GM18505 (cell line): ENCODE results near the gene LDB2.

Experiments used
- ATAC-seq: cut with Tn5 transposase; IDR thresholded peaks from one replicate; pipeline ENCODE4 v1.9.1; 2021; ENCODE audit not compliant: unreplicated experiment
- POLR2A ChIP-seq: IDR thresholded peaks from 4 replicates; pipeline ENCODE4 v1.6.1; 2011; ENCODE audit warnings: borderline replicate concordance; ENCODE audit not compliant: insufficient read depth, insufficient read length; ENCODE audit errors: extremely low read depth

Gene LDB2

DNA sequence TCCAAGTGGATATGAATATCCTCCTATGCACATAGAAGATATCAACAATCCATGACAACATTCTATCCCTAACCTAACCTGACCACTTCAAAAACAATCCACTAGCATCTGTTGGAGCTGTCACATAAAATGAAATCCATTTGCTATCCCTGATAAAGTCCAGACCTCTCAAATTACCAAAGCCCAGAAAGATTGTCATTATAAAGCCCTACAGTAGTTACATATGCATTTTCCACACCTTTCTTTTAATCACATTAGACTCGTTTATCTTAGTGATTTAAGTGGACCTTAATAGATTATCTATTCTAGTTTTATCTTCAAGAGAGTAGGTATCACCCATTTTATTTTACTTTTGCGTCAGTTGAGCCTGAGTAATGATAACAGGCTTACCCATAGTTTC is 30.6 kb downstream of the LDB2 start:
- no peak for TF ChIP-seq POLR2A
- no peak for ATAC-seq

GRCh38 chr4:16866974-16867373 is 31.5 kb downstream of the LDB2 start:
- ATAC-seq = no peak
- no peak for TF ChIP-seq POLR2A

GRCh38 chr4:16865897-16866283 is 32.6 kb downstream of the LDB2 start:
- ATAC-seq = no peak
- no peak for TF ChIP-seq POLR2A

GRCh38 chr4:16865209-16865896 is 33.1 kb downstream of the LDB2 start:
- ATAC-seq = no peak

GRCh38 chr4:16864199-16864598 is 34.2 kb downstream of the LDB2 start:
- ATAC-seq = no peak
- no peak for TF ChIP-seq POLR2A

More at GRCh38 chr4:16865209-16865896, 33.1 kb downstream of the LDB2 start:
- TF ChIP-seq POLR2A = no peak

- TF ChIP-seq POLR2A = no peak
- no peak for ATAC-seq
Measured at GRCh38 chr4:16862697-16863096, 35.7 kb downstream of the LDB2 start.

DNA sequence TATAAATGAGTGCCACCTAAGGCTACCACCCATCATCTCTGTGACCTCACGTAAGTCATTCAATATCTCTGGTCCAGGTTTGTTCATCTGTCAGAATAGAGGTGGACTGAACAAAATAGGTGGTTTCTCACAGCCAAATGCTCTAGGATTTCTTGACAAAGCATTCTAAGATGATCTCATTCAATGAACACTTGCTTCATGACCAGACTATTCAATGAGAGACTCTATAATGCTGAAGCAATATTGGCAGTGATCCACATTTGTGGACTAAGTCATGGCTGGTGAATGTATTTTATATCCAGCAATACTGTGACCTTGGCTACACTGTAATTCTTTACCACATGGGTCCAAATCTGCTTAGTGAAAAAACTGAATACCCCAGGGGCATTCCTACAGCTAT is 37.9 kb downstream of the LDB2 start:
- ATAC-seq = no peak
- no peak for TF ChIP-seq POLR2A

DNA sequence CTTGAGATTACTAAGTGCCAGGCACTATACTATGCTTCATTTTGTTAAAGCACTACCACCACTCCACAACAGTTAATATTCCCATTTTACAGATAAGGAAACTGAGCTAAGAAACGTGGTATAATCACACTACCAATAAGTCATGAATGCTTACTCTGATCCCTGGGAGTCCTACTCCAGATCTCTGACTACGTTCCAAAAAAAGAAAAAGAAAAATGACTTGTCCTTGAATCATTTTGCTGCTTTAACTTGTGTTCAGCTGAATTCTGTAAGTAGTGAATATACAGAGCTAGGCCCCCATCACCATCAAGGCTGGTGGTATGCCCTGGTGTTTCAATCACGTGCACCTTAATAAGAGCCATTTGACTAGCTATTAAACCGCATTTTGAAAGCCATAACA is 39.4 kb downstream of the LDB2 start:
- no peak for TF ChIP-seq POLR2A
- no peak for ATAC-seq

DNA sequence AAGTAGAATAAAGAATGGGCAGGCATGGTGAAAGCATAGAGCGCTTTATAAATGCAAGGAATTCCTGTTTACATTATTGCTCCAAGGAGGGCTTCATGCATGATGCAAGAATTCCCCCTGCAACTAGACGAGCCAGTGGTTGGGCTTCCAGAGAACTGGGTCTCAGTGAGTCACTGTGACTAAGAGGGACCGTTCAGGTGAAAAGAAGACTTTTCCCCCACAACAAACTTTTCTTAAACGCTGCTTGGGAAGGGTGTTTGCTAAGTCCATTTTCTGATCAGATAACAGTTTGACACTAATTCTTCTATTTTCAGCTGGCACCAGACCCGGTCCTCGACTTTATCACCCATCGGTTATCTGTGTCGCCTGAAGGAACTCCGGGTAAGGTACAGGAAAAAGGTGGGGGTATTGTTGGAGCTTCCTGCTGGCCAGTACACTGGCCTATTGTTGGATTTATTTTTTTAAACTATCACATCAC is 40.1 kb downstream of the LDB2 start:
- ATAC-seq = no peak
- TF ChIP-seq POLR2A = no peak

DNA sequence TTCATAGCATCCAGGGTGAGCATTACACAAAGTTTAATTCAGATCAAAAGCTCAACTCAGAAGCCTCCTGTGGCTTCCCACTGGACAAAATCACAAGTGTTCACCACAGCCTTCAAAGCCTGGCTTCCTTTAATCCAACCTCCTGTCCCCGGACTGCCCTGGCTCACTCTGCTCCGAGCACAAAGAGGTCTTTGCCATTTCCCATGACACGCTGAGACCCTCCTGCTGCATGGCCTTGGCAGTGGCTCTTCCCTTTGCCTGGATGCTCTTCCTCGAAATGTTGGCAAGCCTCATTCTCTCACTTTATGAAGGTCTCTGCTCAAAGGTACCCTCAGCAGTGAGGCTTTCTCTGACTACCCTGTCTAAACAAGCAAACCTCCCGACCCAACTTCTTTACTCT is 41.0 kb downstream of the LDB2 start:
- no peak for TF ChIP-seq POLR2A
- no peak for ATAC-seq

DNA sequence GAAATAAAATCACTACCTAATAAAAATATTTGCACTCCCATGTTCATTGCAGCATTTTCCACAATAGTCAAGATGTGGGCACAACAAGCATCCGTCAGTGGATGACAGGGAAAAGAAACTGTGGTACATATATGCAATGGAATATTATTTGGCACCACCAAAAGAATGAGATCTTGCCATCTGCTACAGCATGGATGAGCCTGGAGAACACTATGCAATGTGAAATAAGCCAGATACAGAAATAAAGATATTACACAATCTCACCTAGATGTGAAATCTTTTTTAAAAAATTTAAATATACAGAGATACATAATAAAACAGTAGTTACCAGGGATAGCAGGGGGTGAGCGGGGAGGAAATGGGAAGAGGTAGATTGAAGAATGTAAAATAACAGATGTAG is 44.8 kb downstream of the LDB2 start:
- ATAC-seq = no peak
- no peak for TF ChIP-seq POLR2A

- no peak for TF ChIP-seq POLR2A
- no peak for ATAC-seq
Measured at GRCh38 chr4:16852644-16853043, 45.8 kb downstream of the LDB2 start.

DNA sequence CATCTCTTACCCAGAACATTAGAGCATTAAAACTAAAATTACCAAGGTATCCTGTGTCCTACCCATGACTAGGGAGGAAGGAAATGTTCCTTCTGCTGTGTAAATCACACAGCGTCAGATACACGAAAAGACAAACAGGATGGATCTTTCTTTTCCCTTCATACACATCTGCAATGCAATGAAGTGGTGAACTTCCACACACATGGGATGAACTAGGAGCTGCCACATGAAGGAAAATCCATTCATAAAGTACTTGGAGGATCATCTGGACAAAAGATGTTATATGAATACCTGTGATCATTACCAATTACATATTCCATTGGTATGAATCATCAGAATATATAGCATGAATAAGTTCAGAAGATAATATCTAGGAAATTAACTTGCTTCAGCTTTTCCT is 46.2 kb downstream of the LDB2 start:
- no peak for ATAC-seq
- no peak for TF ChIP-seq POLR2A

DNA sequence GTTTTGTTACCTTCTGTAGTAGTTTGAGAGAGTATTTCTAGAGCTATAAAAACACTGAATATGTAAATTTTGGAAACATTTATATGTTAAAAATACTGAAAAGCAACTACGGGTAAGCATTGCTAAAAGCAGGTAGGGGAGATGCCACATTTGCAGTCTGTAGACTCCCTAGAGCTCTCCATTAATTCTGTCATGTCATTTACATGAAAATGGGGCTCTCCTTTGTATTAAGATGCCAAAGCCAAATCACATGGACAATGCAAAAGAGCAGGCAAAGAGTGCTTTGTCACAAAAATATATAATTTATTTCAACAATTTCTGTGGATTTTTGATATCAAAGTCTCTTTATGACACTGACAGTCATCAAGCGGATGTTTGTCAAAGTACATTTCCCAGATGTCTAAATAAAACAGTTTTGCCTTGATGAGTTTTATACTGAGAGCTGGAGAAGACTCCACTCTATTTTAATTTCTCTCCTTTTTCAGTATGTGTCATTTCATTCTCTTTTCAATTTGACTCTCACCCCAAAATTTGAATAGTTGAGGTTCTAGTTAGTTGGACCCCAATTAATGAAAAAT is 51.8 kb downstream of the LDB2 start:
- ATAC-seq = no peak
- no peak for TF ChIP-seq POLR2A

DNA sequence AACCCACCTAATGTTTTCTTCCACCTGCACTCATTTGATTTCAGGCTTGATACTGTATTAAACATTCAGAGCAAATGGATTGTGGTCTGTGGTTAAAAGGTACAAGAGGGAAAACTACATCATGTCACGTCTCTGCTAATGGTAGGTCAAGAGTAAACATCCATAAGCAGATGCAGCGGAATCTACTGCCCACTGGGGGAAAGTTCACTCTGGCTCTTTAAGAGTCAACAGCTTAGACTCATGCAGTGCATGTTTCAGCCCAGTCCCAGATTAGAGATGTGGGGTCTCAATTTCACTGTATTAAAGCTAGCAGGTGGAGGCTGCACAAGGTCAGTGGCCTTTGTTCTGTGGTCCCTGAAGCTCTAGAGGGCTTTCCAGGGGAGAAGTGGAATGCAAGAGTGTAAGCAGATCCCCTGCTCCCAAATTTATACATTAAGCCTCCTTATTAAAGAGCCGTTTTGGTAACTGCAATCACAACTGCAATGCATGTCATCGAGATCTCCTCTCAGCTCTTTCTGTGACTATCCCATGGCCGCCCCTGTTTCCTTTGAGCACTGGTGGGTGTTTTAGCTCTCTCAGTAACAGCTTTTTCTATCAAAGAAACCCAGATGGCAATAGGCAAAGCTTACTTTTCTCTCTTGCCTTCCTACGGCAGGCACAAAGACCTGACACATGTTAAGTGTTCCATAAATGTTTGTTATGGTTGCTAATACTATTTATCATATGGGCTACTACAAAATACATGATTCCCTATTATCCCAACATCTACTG is 53.4 kb downstream of the LDB2 start:
- TF ChIP-seq POLR2A = no peak
- ATAC-seq = no peak
